OCI-LY1 (cell line): ENCODE data around the gene NMNAT1.
"Not testable (repeated sequence)": the region's sequence is repeated elsewhere in the genome, so short reads cannot be mapped to it uniquely, and the experiment has no call there.

Experiments used
- H2AFZ ChIP-seq: fragments of 200-600 bp; sonication (generic), shearing (Covaris generic); 2 replicates; pipeline ENCODE4 v1.6.0; 2014; ENCODE audit warnings: antibody characterized with exemption, mild to moderate bottlenecking, low read length
- H3F3A ChIP-seq: fragments of 200-600 bp; sonication (generic), shearing (Covaris generic); 2 replicates; pipeline ENCODE4 v1.6.0; 2014; ENCODE audit warnings: mild to moderate bottlenecking, antibody characterized with exemption, low read length, moderate library complexity; ENCODE audit not compliant: insufficient read depth
- H3K27ac ChIP-seq: fragments of 200-600 bp; sonication (generic); 2 replicates; pipeline ENCODE4 v1.5.1; 2014; ENCODE audit warnings: low read length, mixed run types, mild to moderate bottlenecking, low read depth; ENCODE audit not compliant: poor library complexity, severe bottlenecking
- H3K27me3 ChIP-seq: fragments of 200-600 bp; sonication (generic); 2 replicates; pipeline ENCODE4 v1.6.0; 2014; ENCODE audit warnings: antibody characterized with exemption, mild to moderate bottlenecking, low read length, moderate library complexity; ENCODE audit not compliant: insufficient read depth
- H3K36me3 ChIP-seq: fragments of 200-600 bp; sonication (generic); 2 replicates; pipeline ENCODE4 v1.6.1; 2014; ENCODE audit warnings: mild to moderate bottlenecking, antibody characterized with exemption, low read length, moderate library complexity, mixed read lengths; ENCODE audit not compliant: insufficient read depth
- H3K4me1 ChIP-seq: fragments of 200-600 bp; sonication (generic); 2 replicates; pipeline ENCODE4 v1.5.1; 2014; ENCODE audit warnings: mild to moderate bottlenecking, low read length, moderate library complexity; ENCODE audit not compliant: insufficient read depth, severe bottlenecking
- H3K4me2 ChIP-seq: fragments of 200-600 bp; sonication (generic), shearing (Covaris generic); 2 replicates; pipeline ENCODE4 v1.6.1; 2014; ENCODE audit warnings: low read length
- H3K4me3 ChIP-seq: fragments of 200-600 bp; sonication (generic); 2 replicates; pipeline ENCODE4 v1.5.1; 2014; ENCODE audit warnings: low read length, low read depth, mild to moderate bottlenecking, mixed read lengths; ENCODE audit not compliant: poor library complexity, severe bottlenecking
- H3K79me2 ChIP-seq: fragments of 200-600 bp; shearing (Covaris generic); 2 replicates; pipeline ENCODE4 v1.6.1; 2016; ENCODE audit warnings: mixed run types, low read length, mixed read lengths; ENCODE audit not compliant: insufficient read depth
- H3K9ac ChIP-seq: fragments of 200-600 bp; sonication (generic), shearing (Covaris generic); 2 replicates; pipeline ENCODE4 v1.6.1; 2014; ENCODE audit warnings: mild to moderate bottlenecking, low read length, mixed read lengths
- H3K9me2 ChIP-seq: fragments of 200-600 bp; sonication (generic), shearing (Covaris generic); 2 replicates; pipeline ENCODE4 v1.6.1; 2014; ENCODE audit warnings: low read depth, mild to moderate bottlenecking, low read length, mixed read lengths
- H3K9me3 ChIP-seq: fragments of 200-600 bp; shearing (Covaris generic); 2 replicates; pipeline ENCODE4 v1.6.1; 2014; ENCODE audit warnings: low read length, mixed read lengths
- H4K20me1 ChIP-seq: fragments of 200-600 bp; sonication (generic), shearing (Covaris generic); 2 replicates; pipeline ENCODE4 v1.6.0; 2016; ENCODE audit warnings: mild to moderate bottlenecking, low read length; ENCODE audit not compliant: insufficient read depth
- CTCF ChIP-seq: fragments of 200-600 bp; sonication (generic), shearing (Covaris generic); IDR thresholded peaks from 2 replicates; pipeline ENCODE4 v1.5.1; 2017; ENCODE audit warnings: mild to moderate bottlenecking, antibody characterized with exemption, low read length, moderate library complexity, mixed read lengths
- EZH2 ChIP-seq: fragments of 200-600 bp; sonication (generic), shearing (Covaris generic); IDR thresholded peaks from 2 replicates; pipeline ENCODE4 v1.8.0; 2017; ENCODE audit warnings: borderline replicate concordance, mixed run types, mild to moderate bottlenecking, antibody characterized with exemption, low read length, moderate library complexity, mixed read lengths

NMNAT1 gene

DNA sequence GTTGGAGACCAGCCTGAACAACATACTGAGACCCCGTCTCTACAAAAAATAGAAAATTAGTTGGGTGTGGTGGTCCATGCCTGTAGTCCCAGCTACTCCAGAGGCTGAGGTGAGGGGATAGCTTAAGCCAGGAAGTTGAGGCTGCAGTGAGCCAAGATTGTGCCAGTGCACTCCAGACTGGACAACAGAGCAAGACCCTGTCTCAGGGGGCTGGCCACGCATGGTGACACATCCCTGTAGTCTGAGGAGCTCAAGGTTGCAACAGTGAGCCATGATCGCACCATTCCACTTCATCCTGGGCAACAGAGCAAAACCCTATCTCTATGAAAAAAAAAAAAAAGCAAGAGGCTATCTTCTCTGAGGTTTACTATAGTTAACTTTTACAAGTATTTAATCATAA, 76.8 kb downstream of the NMNAT1 start:
- no peaks in the 10 kb centered on the region for H3K9me2 ChIP-seq
- no peaks in the 10 kb centered on the region for H4K20me1 ChIP-seq
- H2AFZ ChIP-seq, result no peak overlapping the region
- H3K4me1 ChIP-seq, result no peaks in the 10 kb centered on the region
- H3F3A ChIP-seq, result no peaks in the 10 kb centered on the region
- no peak overlapping the region for H3K27ac ChIP-seq
- H3K27me3 ChIP-seq, result no peaks in the 10 kb centered on the region; the same call in 1 of the 2 replicates
- no peak overlapping the region for H3K4me3 ChIP-seq
- no peak overlapping the region for H3K4me2 ChIP-seq
- no peaks in the 10 kb centered on the region for H3K9me3 ChIP-seq
- no peaks in the 10 kb centered on the region for H3K36me3 ChIP-seq
- H3K79me2 ChIP-seq, result no peaks in the 10 kb centered on the region
- TF ChIP-seq CTCF (no peak), EZH2 (no peak)
- H3K9ac ChIP-seq, result no peak overlapping the region

- not testable (repeated sequence) for H3K36me3 ChIP-seq, H3F3A ChIP-seq, H3K9me3 ChIP-seq, H3K9me2 ChIP-seq, H2AFZ ChIP-seq, H4K20me1 ChIP-seq, H3K4me2 ChIP-seq, H3K27ac ChIP-seq, H3K79me2 ChIP-seq, H3K4me3 ChIP-seq, H3K4me1 ChIP-seq, H3K27me3 ChIP-seq, H3K9ac ChIP-seq
These were observed 77.4 kb downstream of the NMNAT1 start for GRCh38 chr1:10020678-10021077.

DNA sequence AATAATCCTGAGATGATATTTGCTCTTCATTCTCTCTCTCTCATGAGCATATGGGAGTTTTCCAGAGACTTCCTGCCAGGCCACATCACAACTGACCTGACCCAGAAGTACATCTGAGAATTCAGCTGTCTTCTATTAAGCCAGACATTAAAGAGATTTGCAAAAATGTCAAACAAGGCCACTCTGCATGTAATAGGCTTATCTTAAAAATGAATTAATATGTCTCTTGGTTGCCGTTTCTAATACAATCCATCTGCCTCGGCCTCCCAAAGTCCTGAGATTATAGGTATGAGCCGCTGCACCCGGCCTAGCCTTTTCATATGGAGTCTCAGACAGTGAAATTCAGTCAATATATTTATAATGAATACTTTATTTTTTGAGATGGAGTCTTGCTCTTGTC, 78.7 kb downstream of the NMNAT1 start:
- not testable (repeated sequence) for H2AFZ ChIP-seq, H4K20me1 ChIP-seq, H3K9ac ChIP-seq, H3K27ac ChIP-seq, H3K4me3 ChIP-seq, H3K4me2 ChIP-seq, H3K27me3 ChIP-seq, H3K4me1 ChIP-seq, H3K9me3 ChIP-seq, H3K9me2 ChIP-seq, H3K79me2 ChIP-seq, H3K36me3 ChIP-seq, H3F3A ChIP-seq

DNA sequence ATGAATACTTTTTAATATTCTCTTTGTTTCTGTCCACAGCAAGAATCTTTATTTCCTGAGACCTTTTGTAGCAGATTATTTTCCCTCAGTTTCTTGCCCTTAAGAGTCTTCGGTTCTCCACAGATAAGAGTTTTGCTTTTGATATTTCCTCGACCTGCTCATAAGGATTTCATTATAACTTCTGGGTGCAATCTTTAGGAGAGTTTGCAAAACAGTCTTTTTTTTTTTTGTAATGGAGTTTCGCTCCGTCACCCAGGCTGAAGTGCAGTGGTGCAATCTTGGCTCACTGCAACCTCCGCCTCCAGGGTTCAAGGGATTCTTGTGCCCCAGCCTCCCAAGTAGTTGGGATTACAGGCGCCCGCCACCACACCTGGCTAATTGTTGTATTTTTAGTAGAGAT, 79.4 kb downstream of the NMNAT1 start:
- Histone ChIP-seq H3K4me3 (no peak overlapping the region), H3K79me2 (no peaks in the 10 kb centered on the region), H3K27me3 (no peaks in the 10 kb centered on the region; the same call in 1 of the 2 replicates), H4K20me1 (no peaks in the 10 kb centered on the region), H3K4me2 (no peak overlapping the region), H3K4me1 (no peaks in the 10 kb centered on the region), H3K9ac (no peak overlapping the region), H3F3A (no peaks in the 10 kb centered on the region), H2AFZ (no peak overlapping the region), H3K36me3 (no peaks in the 10 kb centered on the region), H3K9me2 (no peaks in the 10 kb centered on the region), H3K27ac (no peak overlapping the region), H3K9me3 (no peaks in the 10 kb centered on the region)
- no peak for TF ChIP-seq CTCF
